Bronchial smooth muscle cell (primary cell): ENCODE results near the gene FCAR. TPM values are rescaled to one million over a fixed set of nuclear protein-coding genes. Genes with fewer than 3 reads are reported as not detected.

Source experiments
- total RNA-seq: library from RNA; depleted of rRNA; stranded (reverse); fragments of >200 nt; gene quantifications from 2 replicates; pipeline ENCODE4 v1.2.1, GENCODE V29; 2014

The FCAR gene
- not detected in 2 replicates for total RNA-seq

GRCh38 chr19:54873990-54874389 is at the start of gene FCAR:
FCAR (plus strand) TSS chr19:54874235; CDS start chr19:54874290, 55 bp downstream.

DNA sequence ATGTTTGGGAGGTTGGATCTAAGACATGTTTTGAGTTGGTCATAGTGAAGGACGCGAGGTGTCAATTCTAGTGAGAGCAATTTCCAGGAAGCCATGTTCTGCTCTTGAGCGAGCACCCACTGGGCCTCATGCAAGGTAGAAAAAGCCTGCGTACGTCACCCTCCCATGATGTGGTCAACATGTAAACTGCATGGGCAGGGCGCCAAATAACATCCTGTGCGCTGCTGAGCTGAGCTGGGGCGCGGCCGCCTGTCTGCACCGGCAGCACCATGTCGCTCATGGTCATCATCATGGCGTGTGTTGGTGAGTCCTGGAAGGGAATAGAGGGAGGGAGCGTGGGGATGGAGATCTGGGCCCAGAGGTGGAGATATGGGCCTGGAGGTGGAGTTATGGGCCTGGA is 41.5 kb upstream of the FCAR start, which contains the start of gene KIR2DS4:
KIR2DS4 (plus strand) TSS at position 181 of the 400 bp plus-strand sequence.

DNA sequence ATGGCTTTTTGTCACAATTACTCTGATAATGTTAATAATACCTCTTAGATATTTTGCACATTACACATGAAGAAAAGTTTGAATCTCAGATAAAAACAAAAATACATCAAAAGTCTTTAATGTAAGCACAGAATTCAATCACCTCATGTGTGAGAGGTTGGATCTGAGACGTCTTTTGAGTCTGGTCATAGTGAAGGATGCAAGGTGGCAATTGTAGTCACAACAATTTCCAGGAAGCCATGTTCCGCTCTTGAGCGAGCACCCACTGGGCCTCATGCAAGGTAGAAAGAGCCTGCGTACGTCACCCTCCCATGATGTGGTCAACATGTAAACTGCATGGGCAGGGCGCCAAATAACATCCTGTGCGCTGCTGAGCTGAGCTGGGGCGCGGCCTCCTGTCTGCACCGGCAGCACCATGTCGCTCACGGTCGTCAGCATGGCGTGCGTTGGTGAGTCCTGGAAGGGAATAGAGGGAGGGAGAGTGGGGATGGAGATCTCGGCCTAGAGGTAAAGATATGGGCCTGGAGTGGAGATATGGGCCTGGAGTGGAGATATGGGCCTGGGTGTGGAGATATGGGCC is 23.9 kb upstream of the FCAR start, which contains the start of gene KIR3DL2:
KIR3DL2 (plus strand) TSS at position 383 of the 580 bp plus-strand sequence; CDS start at position 416, 33 bp downstream.

DNA sequence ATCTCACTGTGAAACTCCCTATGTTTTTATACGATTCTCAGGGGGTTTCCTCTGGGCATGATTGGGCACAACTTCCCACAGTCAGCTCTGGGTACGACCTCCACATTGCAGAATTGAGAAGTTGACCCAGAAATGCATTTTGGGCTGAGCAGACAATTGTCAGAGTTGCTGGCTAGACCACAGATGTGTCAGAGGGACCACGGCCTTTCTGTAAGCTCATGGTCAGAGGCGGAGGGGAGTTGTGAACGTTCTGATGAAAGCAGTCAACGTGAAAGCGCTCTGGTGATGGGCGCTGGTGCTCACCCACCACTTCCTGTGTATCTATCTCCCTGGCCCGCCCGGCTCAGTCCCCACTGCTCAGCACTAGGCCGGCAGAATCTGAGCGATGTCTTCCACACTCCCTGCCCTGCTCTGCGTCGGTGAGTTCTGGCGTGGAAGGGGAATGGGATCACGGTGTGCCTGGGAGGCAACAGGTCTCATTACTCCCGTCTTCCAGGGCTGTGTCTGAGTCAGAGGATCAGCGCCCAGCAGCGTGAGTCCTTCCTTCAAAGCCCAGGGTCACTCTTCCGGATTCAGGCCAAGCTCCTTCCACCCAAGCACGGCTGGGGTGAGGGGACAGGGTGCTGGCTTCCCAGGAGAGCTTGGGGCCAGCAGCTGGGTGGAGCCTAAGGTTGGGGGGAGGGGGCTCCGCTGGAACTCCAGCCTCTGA is 31.9 kb downstream of the FCAR start, which contains the start of gene NCR1:
NCR1 (plus strand) TSS at position 346 of the 709 bp plus-strand sequence; CDS start at position 386, 40 bp downstream.

Other genes with a start within 250 kb of the FCAR start
- not detected in 2 replicates for gene LILRB1, start 243.8 kb upstream of the FCAR start, total RNA-seq
- gene LILRB4, start 211.2 kb upstream of the FCAR start, total RNA-seq = not detected in 2 replicates
- gene KIR3DL3, start 149.8 kb upstream of the FCAR start, total RNA-seq = not detected in 2 replicates
- not detected in 2 replicates for gene KIR2DL3, start 135.7 kb upstream of the FCAR start, total RNA-seq
- gene KIR2DL1, start 104.4 kb upstream of the FCAR start, total RNA-seq = not detected in 2 replicates
- gene KIR2DL4, start 70.6 kb upstream of the FCAR start, total RNA-seq = not detected in 2 replicates
- not detected in 2 replicates for gene KIR3DL1, start 57.8 kb upstream of the FCAR start, total RNA-seq
- not detected in 2 replicates for gene KIR2DS4, start 41.6 kb upstream of the FCAR start, total RNA-seq
- not detected in 2 replicates for gene KIR3DL2, start 23.8 kb upstream of the FCAR start, total RNA-seq
- gene NCR1, start 31.9 kb downstream of the FCAR start, total RNA-seq = not detected in 2 replicates
- not detected in 2 replicates for gene NLRP7, start 73.3 kb downstream of the FCAR start, total RNA-seq
- not detected in 2 replicates for gene NLRP2, start 92.1 kb downstream of the FCAR start, total RNA-seq
- gene GP6, start 164.0 kb downstream of the FCAR start, total RNA-seq = 0.09 TPM in 1 of 2 replicates, not detected in the other
- gene RDH13, start 188.9 kb downstream of the FCAR start, total RNA-seq = 4.3 and 8.2 TPM in 2 replicates
- gene EPS8L1, start 201.6 kb downstream of the FCAR start, total RNA-seq = 0.47 and 0.52 TPM in 2 replicates
- 23.5 and 25.4 TPM in 2 replicates for gene PPP1R12C, start 243.4 kb downstream of the FCAR start, total RNA-seq